ENCODE measurements around the gene CCDC77. TPM values are rescaled to one million over a fixed set of nuclear protein-coding genes. Genes with fewer than 3 reads are reported as not detected.

The CCDC77 gene
- total RNA-seq, 1 experiment from 2014 or later: 12.3 TPM

DNA sequence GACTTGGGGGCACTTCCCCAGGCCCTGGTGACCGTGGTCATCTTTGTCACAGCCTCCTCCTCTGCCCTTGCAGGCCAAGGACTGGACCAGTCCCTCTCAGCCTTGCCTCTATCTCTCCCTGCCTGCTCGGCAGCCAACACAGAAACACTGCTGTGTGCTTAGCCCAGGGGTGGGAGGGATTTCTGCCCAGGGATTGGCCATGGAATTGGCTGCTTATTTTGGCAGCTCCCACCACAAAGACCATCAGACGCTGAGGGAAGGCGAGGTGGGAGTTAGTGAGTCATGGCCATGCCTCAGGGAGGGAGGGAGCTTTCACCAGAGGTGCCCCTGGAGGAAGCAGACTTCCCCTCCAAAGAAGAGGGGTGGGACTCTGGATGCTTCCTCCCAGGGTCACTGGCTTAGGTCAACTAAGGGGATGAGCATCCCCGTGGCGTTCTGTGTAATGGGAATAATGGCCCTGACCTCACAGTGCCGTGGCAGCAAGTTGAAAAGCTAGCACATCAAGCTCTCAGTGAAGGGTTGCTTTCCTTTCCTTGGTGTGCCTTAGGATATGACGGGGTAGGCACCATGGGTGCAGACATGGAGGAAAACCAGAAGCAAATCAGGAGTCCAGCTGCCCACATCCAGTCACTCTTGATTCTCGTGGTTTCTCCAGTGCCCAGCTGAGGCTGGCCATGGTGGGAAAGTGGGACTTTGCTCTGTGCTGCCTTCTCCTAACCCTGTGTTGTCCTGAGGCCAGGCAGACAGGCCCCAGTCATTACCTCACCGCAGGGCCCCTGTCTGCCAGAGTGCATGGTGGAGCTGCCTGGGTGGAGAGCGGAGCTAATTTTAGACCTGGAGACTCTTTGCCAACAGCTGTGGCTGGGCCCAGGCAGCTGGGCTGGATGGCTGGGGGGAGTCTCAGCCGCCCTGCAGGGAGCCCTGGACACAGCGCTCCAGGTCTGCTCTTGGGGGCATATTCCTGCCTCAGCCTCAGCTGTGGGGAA, 79.7 kb downstream of the CCDC77 start:
- Histone ChIP-seq H3K36me3 (ENCODE audit: control insufficient read depth in 1 of 2, insufficient read depth in 2 of 2, low read length in 2 of 2) (no peaks in the 10 kb centered on the region), H4K20me1 (ENCODE audit: insufficient read depth) (no peaks in the 10 kb centered on the region), H3K4me2 (ENCODE audit: low read length) (no peak overlapping the region), H3K4me3 (replicated peaks in 1 of 2; ENCODE audit: low read depth in 1 of 2, low read length in 2 of 2) (no peak overlapping the region), H3K79me2 (ENCODE audit: insufficient read depth, low read length) (no peaks in the 10 kb centered on the region), H3K9me2 (ENCODE audit: insufficient read depth) (no peaks in the 10 kb centered on the region), H2AFZ (ENCODE audit: low read depth, low read length, poor library complexity, severe bottlenecking) (no peak overlapping the region), H3K27ac (ENCODE audit: low read depth, low read length) (no peak overlapping the region), H3K9me3 (ENCODE audit: control insufficient read depth in 1 of 2, insufficient read depth in 1 of 2, low read depth in 1 of 2, low read length in 2 of 2) (no peaks in the 10 kb centered on the region), H3K27me3 (ENCODE audit: insufficient read depth, low read length) (no peaks in the 10 kb centered on the region), H3K4me1 (ENCODE audit: control insufficient read depth in 1 of 2, insufficient read depth in 2 of 2, low read length in 2 of 2) (no peaks in the 10 kb centered on the region), H3K9ac (ENCODE audit: low read length) (no peak overlapping the region)
- no peak for ATAC-seq
- no TSS peak for BruUV-seq (replicated peaks)
- RAD21 ChIA-PET (ENCODE audit: low non-redundant PET in 1 of 2, low total read pairs in 2 of 2, uncharacterized antibody in 2 of 2, unreplicated experiment in 2 of 2): no interaction called here
- TF ChIP-seq CEBPB (IDR thresholded peaks at IDR 0.05; ENCODE audit: low read depth): no peak
- TF ChIP-seq EGR1 (IDR thresholded peaks at IDR 0.05; ENCODE audit: low read depth): no peak
- no peak for TF ChIP-seq RAD21 (IDR thresholded peaks at IDR 0.05; ENCODE audit: low read depth)
- TF ChIP-seq POLR2AphosphoS5 (IDR thresholded peaks at IDR 0.05; ENCODE audit: low read depth, low read length): no peak
- TF ChIP-seq CBX3 (IDR thresholded peaks at IDR 0.05; ENCODE audit: low read depth): no peak
- TF ChIP-seq YY1 (IDR thresholded peaks at IDR 0.05; ENCODE audit: extremely low read depth, insufficient replicate concordance, low read depth, low read length): no peak
- no peak for TF ChIP-seq SIN3A (IDR thresholded peaks at IDR 0.05; ENCODE audit: low read depth)
- TF ChIP-seq ELF1 (IDR thresholded peaks at IDR 0.05; ENCODE audit: borderline replicate concordance, low read depth): no peak
- TF ChIP-seq EZH2phosphoT487 (IDR thresholded peaks at IDR 0.05; ENCODE audit: borderline replicate concordance): no peak
- TF ChIP-seq, protein P1, sequence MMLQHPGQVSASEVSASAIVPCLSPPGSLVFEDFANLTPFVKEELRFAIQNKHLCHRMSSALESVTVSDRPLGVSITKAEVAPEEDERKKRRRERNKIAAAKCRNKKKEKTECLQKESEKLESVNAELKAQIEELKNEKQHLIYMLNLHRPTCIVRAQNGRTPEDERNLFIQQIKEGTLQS (IDR thresholded peaks at IDR 0.05): no peak
- TF ChIP-seq, protein P2, sequence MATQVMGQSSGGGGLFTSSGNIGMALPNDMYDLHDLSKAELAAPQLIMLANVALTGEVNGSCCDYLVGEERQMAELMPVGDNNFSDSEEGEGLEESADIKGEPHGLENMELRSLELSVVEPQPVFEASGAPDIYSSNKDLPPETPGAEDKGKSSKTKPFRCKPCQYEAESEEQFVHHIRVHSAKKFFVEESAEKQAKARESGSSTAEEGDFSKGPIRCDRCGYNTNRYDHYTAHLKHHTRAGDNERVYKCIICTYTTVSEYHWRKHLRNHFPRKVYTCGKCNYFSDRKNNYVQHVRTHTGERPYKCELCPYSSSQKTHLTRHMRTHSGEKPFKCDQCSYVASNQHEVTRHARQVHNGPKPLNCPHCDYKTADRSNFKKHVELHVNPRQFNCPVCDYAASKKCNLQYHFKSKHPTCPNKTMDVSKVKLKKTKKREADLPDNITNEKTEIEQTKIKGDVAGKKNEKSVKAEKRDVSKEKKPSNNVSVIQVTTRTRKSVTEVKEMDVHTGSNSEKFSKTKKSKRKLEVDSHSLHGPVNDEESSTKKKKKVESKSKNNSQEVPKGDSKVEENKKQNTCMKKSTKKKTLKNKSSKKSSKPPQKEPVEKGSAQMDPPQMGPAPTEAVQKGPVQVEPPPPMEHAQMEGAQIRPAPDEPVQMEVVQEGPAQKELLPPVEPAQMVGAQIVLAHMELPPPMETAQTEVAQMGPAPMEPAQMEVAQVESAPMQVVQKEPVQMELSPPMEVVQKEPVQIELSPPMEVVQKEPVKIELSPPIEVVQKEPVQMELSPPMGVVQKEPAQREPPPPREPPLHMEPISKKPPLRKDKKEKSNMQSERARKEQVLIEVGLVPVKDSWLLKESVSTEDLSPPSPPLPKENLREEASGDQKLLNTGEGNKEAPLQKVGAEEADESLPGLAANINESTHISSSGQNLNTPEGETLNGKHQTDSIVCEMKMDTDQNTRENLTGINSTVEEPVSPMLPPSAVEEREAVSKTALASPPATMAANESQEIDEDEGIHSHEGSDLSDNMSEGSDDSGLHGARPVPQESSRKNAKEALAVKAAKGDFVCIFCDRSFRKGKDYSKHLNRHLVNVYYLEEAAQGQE (IDR thresholded peaks at IDR 0.05; ENCODE audit: low read depth): no peak
- no peak for TF ChIP-seq POLR2A (IDR thresholded peaks at IDR 0.05; ENCODE audit: borderline replicate concordance, extremely low read depth, insufficient read depth, insufficient read length)
- TF ChIP-seq, protein P3, sequence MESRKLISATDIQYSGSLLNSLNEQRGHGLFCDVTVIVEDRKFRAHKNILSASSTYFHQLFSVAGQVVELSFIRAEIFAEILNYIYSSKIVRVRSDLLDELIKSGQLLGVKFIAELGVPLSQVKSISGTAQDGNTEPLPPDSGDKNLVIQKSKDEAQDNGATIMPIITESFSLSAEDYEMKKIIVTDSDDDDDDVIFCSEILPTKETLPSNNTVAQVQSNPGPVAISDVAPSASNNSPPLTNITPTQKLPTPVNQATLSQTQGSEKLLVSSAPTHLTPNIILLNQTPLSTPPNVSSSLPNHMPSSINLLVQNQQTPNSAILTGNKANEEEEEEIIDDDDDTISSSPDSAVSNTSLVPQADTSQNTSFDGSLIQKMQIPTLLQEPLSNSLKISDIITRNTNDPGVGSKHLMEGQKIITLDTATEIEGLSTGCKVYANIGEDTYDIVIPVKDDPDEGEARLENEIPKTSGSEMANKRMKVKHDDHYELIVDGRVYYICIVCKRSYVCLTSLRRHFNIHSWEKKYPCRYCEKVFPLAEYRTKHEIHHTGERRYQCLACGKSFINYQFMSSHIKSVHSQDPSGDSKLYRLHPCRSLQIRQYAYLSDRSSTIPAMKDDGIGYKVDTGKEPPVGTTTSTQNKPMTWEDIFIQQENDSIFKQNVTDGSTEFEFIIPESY (IDR thresholded peaks at IDR 0.05; ENCODE audit: extremely low read depth, insufficient replicate concordance, low read length): no peak
- TF ChIP-seq SRF (IDR thresholded peaks at IDR 0.05; ENCODE audit: low read depth): no peak
- TF ChIP-seq, protein P4, sequence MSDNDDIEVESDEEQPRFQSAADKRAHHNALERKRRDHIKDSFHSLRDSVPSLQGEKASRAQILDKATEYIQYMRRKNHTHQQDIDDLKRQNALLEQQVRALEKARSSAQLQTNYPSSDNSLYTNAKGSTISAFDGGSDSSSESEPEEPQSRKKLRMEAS (IDR thresholded peaks at IDR 0.05): no peak
- TF ChIP-seq ZNF274 (IDR thresholded peaks at IDR 0.05; ENCODE audit: low read depth, low read length): no peak
- TF ChIP-seq SP1 (IDR thresholded peaks at IDR 0.05; ENCODE audit: low read depth): no peak
- TF ChIP-seq, protein P5, sequence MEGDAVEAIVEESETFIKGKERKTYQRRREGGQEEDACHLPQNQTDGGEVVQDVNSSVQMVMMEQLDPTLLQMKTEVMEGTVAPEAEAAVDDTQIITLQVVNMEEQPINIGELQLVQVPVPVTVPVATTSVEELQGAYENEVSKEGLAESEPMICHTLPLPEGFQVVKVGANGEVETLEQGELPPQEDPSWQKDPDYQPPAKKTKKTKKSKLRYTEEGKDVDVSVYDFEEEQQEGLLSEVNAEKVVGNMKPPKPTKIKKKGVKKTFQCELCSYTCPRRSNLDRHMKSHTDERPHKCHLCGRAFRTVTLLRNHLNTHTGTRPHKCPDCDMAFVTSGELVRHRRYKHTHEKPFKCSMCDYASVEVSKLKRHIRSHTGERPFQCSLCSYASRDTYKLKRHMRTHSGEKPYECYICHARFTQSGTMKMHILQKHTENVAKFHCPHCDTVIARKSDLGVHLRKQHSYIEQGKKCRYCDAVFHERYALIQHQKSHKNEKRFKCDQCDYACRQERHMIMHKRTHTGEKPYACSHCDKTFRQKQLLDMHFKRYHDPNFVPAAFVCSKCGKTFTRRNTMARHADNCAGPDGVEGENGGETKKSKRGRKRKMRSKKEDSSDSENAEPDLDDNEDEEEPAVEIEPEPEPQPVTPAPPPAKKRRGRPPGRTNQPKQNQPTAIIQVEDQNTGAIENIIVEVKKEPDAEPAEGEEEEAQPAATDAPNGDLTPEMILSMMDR (IDR thresholded peaks at IDR 0.05 in 2 of 3, conservative IDR thresholded peaks at IDR 0.05 in 1 of 3; ENCODE audit: borderline replicate concordance in 1 of 3, insufficient read depth in 1 of 3, low read depth in 2 of 3, low read length in 2 of 3): no peak
- POLR2A ChIA-PET: no interaction called here
- DNase-seq (ENCODE audit: low read depth, low spot score): no peak
- CTCF ChIA-PET: no interaction called here
- intact Hi-C loops (cut with micrococcal nuclease): no loop called here

Data from HCT116 (cell line).